NOMO-1 treated with dmso at 0.1 percent for 144 hours (cell line): ENCODE measurements around the gene SEZ6.

Experiments
- DNase-seq: peaks from one replicate; lab custom pipeline; 2025; ENCODE audit not compliant: unreplicated experiment; lab: John Stamatoyannopoulos, UW

The SEZ6 gene

GRCh38 chr17:29005936-29006511 lies at the start of gene SEZ6:
Gene SEZ6 (minus strand): TSS chr17:29006033. CDS start chr17:29005869, 164 bp downstream.
- DNase-seq, result peak; percentile 22

GRCh38 chr17:29054835-29055234 lies 49.0 kb upstream of the SEZ6 start:
- DNase-seq, result no peak

- DNase-seq, result no peak
Observed at GRCh38 chr17:29051731-29052130, 45.9 kb upstream of the SEZ6 start.

GRCh38 chr17:29051194-29051593 lies 45.4 kb upstream of the SEZ6 start:
- DNase-seq, result no peak

GRCh38 chr17:29050176-29050575 lies 44.3 kb upstream of the SEZ6 start:
- no peak for DNase-seq

GRCh38 chr17:29049541-29050145 lies 43.8 kb upstream of the SEZ6 start:
- DNase-seq, result no peak

GRCh38 chr17:29048440-29049368 lies 42.9 kb upstream of the SEZ6 start:
- DNase-seq, result no peak

- DNase-seq, result no peak
Observed at GRCh38 chr17:29046473-29046839, 40.6 kb upstream of the SEZ6 start.

GRCh38 chr17:29045734-29046472 lies 40.1 kb upstream of the SEZ6 start:
- DNase-seq, result peak; percentile 17

GRCh38 chr17:29045026-29045425 lies 39.2 kb upstream of the SEZ6 start:
- no peak for DNase-seq

- no peak for DNase-seq
Observed at GRCh38 chr17:29043539-29044145, 37.8 kb upstream of the SEZ6 start.

- DNase-seq, result peak; percentile 89
Observed at GRCh38 chr17:29042679-29043538, 37.1 kb upstream of the SEZ6 start, which contains the start of gene PIPOX. Gene PIPOX (plus strand): TSS chr17:29043141. CDS start chr17:29043226, 85 bp downstream.

GRCh38 chr17:29042026-29042678 lies 36.3 kb upstream of the SEZ6 start:
- DNase-seq, result no peak

GRCh38 chr17:29041571-29041970 lies 35.7 kb upstream of the SEZ6 start:
- no peak for DNase-seq

GRCh38 chr17:29041091-29041490 lies 35.3 kb upstream of the SEZ6 start:
- DNase-seq, result no peak

- no peak for DNase-seq
Observed at GRCh38 chr17:29039764-29040598, 34.1 kb upstream of the SEZ6 start.

GRCh38 chr17:29038085-29038795 lies 32.4 kb upstream of the SEZ6 start:
- DNase-seq, result no peak

- DNase-seq, result no peak
Observed at GRCh38 chr17:29037739-29038084, 31.9 kb upstream of the SEZ6 start.
